HS-5 (cell line): Measurements from ENCODE around the gene DIP2C.
"Not testable (repeated sequence)": the region's sequence is repeated elsewhere in the genome, so short reads cannot be mapped to it uniquely, and the experiment has no call there.

Experiments
- DNase-seq: peaks from one replicate; pipeline ENCODE4 v3.0.0-alpha.2; 2012; ENCODE audit warnings: low read depth

Gene DIP2C

GRCh38 chr10:515674-516073 is 173.8 kb downstream of the DIP2C start:
- DNase-seq: no peak

- DNase-seq: no peak
These were observed 175.3 kb downstream of the DIP2C start for GRCh38 chr10:514137-514671.

GRCh38 chr10:513393-513792 is 176.1 kb downstream of the DIP2C start:
- DNase-seq: no peak

GRCh38 chr10:512661-513060 is 176.8 kb downstream of the DIP2C start:
- DNase-seq: not testable (repeated sequence)

GRCh38 chr10:511849-512191 is 177.6 kb downstream of the DIP2C start:
- no peak for DNase-seq

- DNase-seq: peak; percentile 19
These were observed 178.2 kb downstream of the DIP2C start for GRCh38 chr10:511101-511848.

- DNase-seq: no peak
These were observed 179.0 kb downstream of the DIP2C start for GRCh38 chr10:510415-510881.

GRCh38 chr10:509361-510102 is 179.9 kb downstream of the DIP2C start:
- no peak for DNase-seq

- DNase-seq: no peak
These were observed 180.7 kb downstream of the DIP2C start for GRCh38 chr10:508726-509125.

- no peak for DNase-seq
These were observed 181.5 kb downstream of the DIP2C start for GRCh38 chr10:507908-508444.

GRCh38 chr10:507355-507699 is 182.1 kb downstream of the DIP2C start:
- DNase-seq: no peak

GRCh38 chr10:506451-507354 is 182.8 kb downstream of the DIP2C start:
- no peak for DNase-seq

GRCh38 chr10:505419-505818 is 184.0 kb downstream of the DIP2C start:
- DNase-seq: no peak

- no peak for DNase-seq
These were observed 184.7 kb downstream of the DIP2C start for GRCh38 chr10:504806-505205.

- no peak for DNase-seq
These were observed 185.3 kb downstream of the DIP2C start for GRCh38 chr10:504121-504611.

- DNase-seq: no peak
These were observed 187.9 kb downstream of the DIP2C start for GRCh38 chr10:501596-501995.

GRCh38 chr10:500876-501275 is 188.6 kb downstream of the DIP2C start:
- no peak for DNase-seq

GRCh38 chr10:499991-500390 is 189.5 kb downstream of the DIP2C start:
- no peak for DNase-seq

GRCh38 chr10:498760-499435 is 190.6 kb downstream of the DIP2C start:
- no peak for DNase-seq

GRCh38 chr10:497898-498451 is 191.5 kb downstream of the DIP2C start:
- no peak for DNase-seq

- DNase-seq: no peak
These were observed 192.2 kb downstream of the DIP2C start for GRCh38 chr10:497289-497688.
